AG20443 (cell line): ENCODE results near the gene MBOAT1.
A peak's percentile ranks its signal among the peaks of the same experiment; 100 is the strongest.
"Not testable (repeated sequence)": the region's sequence is repeated elsewhere in the genome, so short reads cannot be mapped to it uniquely, and the experiment has no call there.

ENCODE experiments used
- DNase-seq: peaks from one replicate; pipeline ENCODE4 v3.0.0; 2012; ENCODE audit warnings: low spot score, mixed read lengths

The MBOAT1 gene

GRCh38 chr6:20202699-20203302, 9.5 kb downstream of the MBOAT1 start:
- DNase-seq = no peak

- DNase-seq = no peak
Measured at GRCh38 chr6:20202324-20202658, 10.0 kb downstream of the MBOAT1 start.

GRCh38 chr6:20200761-20201630, 11.3 kb downstream of the MBOAT1 start:
- no peak for DNase-seq

- no peak for DNase-seq
Measured at GRCh38 chr6:20198775-20199174, 13.5 kb downstream of the MBOAT1 start.

GRCh38 chr6:20198156-20198774, 14.0 kb downstream of the MBOAT1 start:
- no peak for DNase-seq

GRCh38 chr6:20197251-20197650, 15.0 kb downstream of the MBOAT1 start:
- no peak for DNase-seq

GRCh38 chr6:20192625-20193024, 19.6 kb downstream of the MBOAT1 start:
- no peak for DNase-seq

GRCh38 chr6:20191992-20192391, 20.3 kb downstream of the MBOAT1 start:
- DNase-seq = no peak

- DNase-seq = no peak
Measured at GRCh38 chr6:20188630-20189075, 23.6 kb downstream of the MBOAT1 start.

- peak; percentile 72 for DNase-seq
Measured at GRCh38 chr6:20186981-20187380, 25.3 kb downstream of the MBOAT1 start.

- no peak for DNase-seq
Measured at GRCh38 chr6:20183706-20184105, 28.6 kb downstream of the MBOAT1 start.

GRCh38 chr6:20182926-20183521, 29.2 kb downstream of the MBOAT1 start:
- no peak for DNase-seq

- DNase-seq = no peak
Measured at GRCh38 chr6:20182069-20182468, 30.2 kb downstream of the MBOAT1 start.

GRCh38 chr6:20180935-20181334, 31.3 kb downstream of the MBOAT1 start:
- no peak for DNase-seq

- not testable (repeated sequence) for DNase-seq
Measured at GRCh38 chr6:20179287-20180045, 32.8 kb downstream of the MBOAT1 start.

GRCh38 chr6:20178327-20178726, 33.9 kb downstream of the MBOAT1 start:
- DNase-seq = no peak

- DNase-seq = no peak
Measured at GRCh38 chr6:20175810-20176410, 36.4 kb downstream of the MBOAT1 start.

- DNase-seq = no peak
Measured at GRCh38 chr6:20173833-20174792, 38.2 kb downstream of the MBOAT1 start.

- no peak for DNase-seq
Measured at GRCh38 chr6:20172842-20173456, 39.3 kb downstream of the MBOAT1 start.
